ENCODE results near the gene SEMA5B.

GRCh38 chr3:123026565-123027291, 835 bp downstream of the SEMA5B start:
- TF ChIP-seq SIN3A (IDR thresholded peaks at IDR 0.05; ENCODE audit: borderline replicate concordance, insufficient read depth, low read length) (no peak), POLR2AphosphoS5 (IDR thresholded peaks at IDR 0.05; ENCODE audit: low read depth, low read length) (no peak), TAF1 (IDR thresholded peaks at IDR 0.05; ENCODE audit: borderline replicate concordance, insufficient read depth, low read length) (no peak)
- TF ChIP-seq, protein P1, sequence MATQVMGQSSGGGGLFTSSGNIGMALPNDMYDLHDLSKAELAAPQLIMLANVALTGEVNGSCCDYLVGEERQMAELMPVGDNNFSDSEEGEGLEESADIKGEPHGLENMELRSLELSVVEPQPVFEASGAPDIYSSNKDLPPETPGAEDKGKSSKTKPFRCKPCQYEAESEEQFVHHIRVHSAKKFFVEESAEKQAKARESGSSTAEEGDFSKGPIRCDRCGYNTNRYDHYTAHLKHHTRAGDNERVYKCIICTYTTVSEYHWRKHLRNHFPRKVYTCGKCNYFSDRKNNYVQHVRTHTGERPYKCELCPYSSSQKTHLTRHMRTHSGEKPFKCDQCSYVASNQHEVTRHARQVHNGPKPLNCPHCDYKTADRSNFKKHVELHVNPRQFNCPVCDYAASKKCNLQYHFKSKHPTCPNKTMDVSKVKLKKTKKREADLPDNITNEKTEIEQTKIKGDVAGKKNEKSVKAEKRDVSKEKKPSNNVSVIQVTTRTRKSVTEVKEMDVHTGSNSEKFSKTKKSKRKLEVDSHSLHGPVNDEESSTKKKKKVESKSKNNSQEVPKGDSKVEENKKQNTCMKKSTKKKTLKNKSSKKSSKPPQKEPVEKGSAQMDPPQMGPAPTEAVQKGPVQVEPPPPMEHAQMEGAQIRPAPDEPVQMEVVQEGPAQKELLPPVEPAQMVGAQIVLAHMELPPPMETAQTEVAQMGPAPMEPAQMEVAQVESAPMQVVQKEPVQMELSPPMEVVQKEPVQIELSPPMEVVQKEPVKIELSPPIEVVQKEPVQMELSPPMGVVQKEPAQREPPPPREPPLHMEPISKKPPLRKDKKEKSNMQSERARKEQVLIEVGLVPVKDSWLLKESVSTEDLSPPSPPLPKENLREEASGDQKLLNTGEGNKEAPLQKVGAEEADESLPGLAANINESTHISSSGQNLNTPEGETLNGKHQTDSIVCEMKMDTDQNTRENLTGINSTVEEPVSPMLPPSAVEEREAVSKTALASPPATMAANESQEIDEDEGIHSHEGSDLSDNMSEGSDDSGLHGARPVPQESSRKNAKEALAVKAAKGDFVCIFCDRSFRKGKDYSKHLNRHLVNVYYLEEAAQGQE (IDR thresholded peaks at IDR 0.05; ENCODE audit: insufficient read depth in 1 of 2, low read depth in 2 of 2, low read length in 2 of 2) = no peak

Measured in PFSK-1 (cell line).